T47D (cell line): ENCODE measurements around the gene TEN1.

ENCODE experiments used
- DNase-seq, 2 experiments: peaks; one replicate each; pipeline versions ENCODE4 v3.0.0 to v3.0.0-alpha.2; 2011 to 2012; ENCODE audit warnings: low read depth in 1 of 2, low spot score in 1 of 2
- JUND ChIP-seq: IDR thresholded peaks from 2 replicates; pipeline ENCODE4 v1.6.1; 2012; ENCODE audit warnings: low read depth
- in situ Hi-C: cut with HindIII; loops from 2 replicates; pipeline ENCODE4 v1.10.0; 2016; ENCODE audit warnings: low sequenced_read_pairs, low pct_unique_long_range_greater_than_20kb

TEN1 gene, protein sequence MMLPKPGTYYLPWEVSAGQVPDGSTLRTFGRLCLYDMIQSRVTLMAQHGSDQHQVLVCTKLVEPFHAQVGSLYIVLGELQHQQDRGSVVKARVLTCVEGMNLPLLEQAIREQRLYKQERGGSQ

DNA sequence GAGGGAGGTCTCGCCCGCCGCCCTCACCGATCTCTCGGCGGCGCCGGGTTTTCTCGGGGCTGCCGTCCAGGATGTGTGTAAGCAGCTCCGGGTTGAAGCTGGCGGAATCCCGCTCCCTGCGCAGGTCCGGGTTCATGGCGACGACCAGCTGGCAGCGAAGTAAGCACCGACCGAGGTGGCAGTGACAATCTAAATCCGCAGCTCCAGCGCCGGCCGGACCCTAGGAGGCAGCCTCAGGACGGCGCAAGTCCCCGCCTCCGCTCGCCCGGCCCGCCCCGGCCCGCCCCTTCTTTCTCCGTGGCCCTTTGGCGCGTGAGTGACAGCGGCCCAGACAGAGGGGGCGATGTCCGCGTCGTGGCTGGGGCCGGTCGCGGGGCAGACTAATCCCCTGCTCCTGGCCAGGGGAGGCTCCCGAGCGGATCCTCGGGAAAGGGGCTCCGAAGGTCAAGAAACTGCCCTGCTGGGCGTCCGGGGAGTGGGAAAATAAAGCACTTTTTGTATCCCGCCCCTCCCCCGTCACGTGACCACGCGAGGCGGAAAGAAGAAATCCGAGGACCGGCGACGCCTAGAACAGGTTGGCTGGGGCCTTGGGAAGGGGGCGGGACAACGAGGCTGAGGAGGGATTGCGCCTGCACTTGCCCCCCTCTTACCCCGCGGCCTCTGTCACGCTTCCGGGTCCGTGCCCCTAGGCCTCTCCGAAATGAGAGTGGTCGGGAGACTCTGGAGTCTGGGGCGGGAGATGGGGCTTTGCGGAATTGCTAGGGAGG, at the start of gene TEN1, which contains the start of gene ACOX1:
Gene TEN1, plus strand, starts transcription at position 303 of the 767 bp plus-strand sequence. CDS start 6,953 bp downstream, outside the sequence.
Gene ACOX1, minus strand, starts transcription at position 229 of the 767 bp plus-strand sequence. Its CDS starts 93 bp downstream, at position 136.
- peak; percentile 65 to 99 for DNase-seq
- in situ Hi-C loops: no loop called here
- no peak for TF ChIP-seq JUND

DNA sequence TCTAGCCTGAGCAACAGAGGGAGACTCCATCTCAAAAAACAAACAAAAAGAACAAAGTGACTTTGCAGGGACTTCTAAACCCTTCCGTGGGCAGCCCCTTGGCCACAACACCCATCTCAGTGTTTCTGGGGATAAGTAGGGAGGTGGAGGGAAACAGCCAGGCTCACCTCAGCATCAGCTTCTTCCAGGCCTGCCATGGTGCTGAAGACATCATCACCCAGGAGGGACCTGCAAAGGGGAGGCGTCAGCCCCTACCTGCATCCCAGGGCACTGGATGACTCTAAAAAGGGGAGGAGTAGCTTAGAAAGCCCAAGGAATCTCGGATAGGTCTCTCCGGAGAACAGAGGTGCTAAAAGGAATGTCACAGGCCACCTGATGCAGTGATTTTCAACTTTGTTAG, 48.0 kb upstream of the TEN1 start:
- no peak for DNase-seq
- no peak for TF ChIP-seq JUND
- in situ Hi-C loops: no loop called here

DNA sequence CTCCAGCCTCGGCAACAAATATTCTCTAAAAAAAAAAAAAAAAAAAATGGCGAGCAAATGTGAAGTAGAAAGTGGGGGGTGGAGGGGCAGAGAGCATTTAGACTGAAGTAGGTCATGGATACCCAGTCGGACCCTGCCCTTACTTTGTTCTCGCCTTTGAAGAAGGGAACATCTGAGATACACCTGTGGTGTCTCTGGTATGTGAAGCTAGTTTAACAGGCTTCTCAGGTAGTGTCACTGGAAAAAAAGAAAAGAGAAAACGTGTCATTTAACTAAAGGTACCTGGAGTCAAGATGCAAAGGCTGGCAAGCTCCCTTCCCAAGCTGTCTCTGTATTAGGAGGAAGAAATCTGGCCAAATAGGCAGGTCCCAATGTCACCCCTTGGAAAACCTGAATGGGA, 46.2 kb upstream of the TEN1 start:
- TF ChIP-seq JUND: no peak
- peak in 1 of 2 experiments; percentile 48 for DNase-seq
- in situ Hi-C loops: no loop called here

DNA sequence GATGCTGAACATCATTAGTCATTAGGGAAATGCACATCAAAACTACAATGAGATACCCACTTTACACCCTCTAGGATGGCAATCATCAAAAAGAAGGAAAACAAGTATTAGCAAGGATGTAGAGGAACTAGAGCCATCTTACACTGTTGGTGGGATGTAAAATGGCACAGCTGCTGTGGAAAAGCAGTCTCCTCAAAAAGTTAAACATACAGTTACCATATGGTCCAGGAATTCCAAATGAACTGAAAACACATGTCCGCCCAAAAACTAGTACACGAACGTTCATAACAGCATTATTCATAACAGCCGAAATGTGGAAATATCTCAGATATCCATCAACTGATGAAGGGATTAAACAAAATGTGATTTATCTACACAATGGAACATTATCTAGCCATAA, 45.2 kb upstream of the TEN1 start:
- DNase-seq: no peak
- in situ Hi-C loops: no loop called here

DNA sequence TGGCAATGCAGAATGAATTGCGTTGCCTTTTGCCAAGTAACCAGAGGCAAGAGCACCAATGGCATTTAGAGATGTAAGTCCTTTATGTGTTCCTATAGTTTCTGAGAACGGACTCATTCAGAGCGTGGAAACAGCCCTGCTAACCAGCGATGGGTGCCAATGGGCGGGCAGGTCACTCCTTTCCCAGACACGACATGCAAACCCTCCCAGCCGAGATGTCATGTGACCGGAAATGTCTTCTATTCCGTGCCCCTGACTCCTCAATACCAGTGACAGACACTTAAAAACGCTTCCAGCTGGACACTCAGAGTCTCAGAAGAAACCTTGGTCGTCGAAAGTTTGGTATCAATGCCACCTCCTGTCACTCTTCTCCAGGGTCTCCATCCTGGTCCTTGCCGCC, 41.4 kb upstream of the TEN1 start:
- no peak for TF ChIP-seq JUND
- in situ Hi-C loops: no loop called here

More for the DNA sequence above, 45.2 kb upstream of the TEN1 start:
- no peak for TF ChIP-seq JUND

DNA sequence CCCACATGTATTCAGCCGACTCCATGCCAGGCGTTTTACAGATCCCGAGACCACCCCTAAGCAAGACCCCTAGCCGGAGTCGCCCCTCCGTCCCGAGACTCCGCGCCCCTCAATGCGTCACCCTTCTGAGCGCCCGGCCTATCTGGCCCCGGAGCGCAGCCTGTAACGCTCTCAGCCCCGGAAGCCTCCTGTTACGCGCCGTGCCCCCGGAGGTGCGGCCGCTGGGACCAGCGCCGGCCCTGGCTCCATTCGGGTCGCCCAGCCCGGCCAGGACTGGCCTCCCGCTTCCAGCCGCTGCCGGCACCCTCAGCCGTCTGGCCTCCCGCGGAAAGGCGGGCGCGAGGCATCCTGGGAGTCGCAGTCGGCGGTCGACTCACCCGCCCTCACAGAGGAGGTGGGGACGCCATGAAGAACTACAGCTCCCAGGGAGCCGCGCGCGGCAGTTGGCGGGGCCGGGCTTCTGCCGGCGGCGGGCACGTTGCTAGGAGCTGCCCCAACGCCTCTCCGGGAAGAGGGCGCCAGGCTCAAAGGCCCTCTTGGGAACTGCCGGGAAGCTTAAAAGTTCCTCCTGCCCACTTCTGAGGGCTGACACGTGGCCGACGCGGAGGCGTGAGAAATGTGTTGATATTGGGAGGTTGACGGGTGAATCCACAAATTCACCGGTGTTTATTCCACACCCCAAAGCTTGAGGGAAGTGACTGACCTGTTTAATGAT, 38.2 kb upstream of the TEN1 start, which contains the start of gene FBF1:
Gene FBF1, minus strand, starts transcription at position 316 of the 715 bp plus-strand sequence. CDS start 2,893 bp downstream, outside the sequence.
- TF ChIP-seq JUND: no peak
- DNase-seq: peak; percentile 96 to 98
- in situ Hi-C loops: no loop called here

More for the DNA sequence above, 41.4 kb upstream of the TEN1 start:
- no peak for DNase-seq

DNA sequence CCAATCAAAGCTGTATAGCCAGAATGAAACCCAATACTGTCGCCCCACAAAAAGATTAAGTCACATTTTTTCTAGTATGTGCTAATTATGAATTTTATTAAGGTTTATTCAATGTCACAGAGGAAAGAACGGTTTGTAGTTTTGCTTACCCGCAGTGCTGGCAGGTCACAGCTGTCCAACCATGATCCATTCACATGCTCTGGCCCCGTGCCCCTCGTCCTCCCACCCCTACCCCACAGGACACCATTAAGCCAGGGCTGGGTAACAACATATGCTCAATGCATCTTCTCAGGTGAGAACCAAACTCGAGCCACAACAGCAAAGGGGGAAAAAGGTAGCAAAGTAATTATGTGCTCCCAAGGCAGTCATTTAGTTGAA, 37.6 kb upstream of the TEN1 start:
- in situ Hi-C loops: no loop called here
- no peak for TF ChIP-seq JUND
- no peak for DNase-seq

DNA sequence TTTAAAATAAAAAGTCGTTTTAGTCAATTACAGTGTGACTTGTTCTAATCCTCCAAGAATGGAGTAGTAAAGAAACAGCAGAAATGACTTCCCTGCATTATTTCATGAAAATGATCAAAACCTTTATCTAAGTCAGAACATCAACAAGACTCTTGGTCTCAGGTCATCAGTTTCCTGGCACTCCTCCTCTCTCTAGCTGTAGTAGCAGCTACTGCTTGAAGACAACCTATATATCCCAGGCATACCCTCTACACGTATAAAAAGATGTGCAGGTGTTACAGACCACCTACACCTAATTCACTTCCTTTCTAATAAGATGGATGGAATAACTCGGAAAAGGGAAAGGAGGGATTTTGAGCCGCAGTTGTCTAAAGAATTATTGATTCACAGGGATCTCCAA, 36.6 kb upstream of the TEN1 start:
- no peak for TF ChIP-seq JUND
- in situ Hi-C loops: no loop called here
- DNase-seq: no peak

DNA sequence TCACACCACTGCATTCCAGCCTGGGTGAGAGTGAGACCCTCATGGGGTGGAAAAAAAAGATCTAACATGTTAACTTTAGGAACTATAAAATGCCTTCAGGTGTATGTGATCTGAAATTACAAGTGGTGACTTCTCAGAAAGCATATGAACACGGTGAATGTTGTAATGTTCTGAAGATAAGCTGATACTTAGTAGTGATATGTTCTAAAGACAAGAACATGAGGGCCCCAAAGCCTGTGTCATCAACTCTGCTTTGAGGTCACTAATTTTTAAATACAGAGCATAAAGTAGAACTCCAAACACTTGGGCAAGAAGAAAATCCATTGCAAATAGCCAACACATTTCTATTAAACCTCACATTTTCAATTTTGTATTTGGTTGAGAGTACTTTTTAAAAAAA, 35.5 kb upstream of the TEN1 start:
- in situ Hi-C loops: no loop called here
- TF ChIP-seq JUND: no peak
- DNase-seq: no peak

DNA sequence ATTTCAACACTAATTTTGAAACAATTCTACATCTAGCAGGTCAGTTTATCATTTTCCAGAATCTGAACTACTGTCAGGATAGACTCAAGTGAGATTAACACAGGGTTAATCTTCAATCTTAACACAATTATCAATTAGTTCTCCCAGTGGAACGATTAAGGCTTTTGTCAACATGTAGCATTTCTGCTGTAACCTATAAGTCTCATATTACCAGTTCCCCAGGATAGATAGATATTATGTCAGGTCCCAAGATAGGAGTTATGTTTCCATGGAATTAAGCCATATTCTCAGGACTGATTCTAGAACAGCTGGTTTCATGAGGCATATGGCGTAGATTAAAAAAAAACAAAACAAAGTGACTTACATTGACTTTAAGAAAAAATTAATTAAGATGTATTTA, 33.8 kb upstream of the TEN1 start:
- no peak for DNase-seq
- in situ Hi-C loops: no loop called here
- no peak for TF ChIP-seq JUND

DNA sequence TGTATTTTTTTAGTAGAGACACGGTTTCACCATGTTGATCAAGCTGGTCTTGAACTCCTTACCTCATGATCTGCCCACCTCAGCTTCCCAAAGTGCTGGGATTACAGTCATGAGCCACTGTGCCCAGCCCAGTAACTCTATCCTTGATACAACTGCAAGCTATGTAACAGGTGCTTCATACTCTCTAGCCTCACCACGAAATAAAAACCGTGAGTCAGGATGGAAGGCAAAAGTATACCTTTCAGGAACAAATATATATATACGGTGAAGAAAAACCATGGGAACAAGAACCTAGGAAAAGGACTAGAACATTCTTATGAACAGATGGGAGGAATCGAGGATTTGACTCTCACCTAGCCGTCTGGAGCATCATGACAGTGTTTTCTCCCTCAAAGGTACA, 28.6 kb upstream of the TEN1 start:
- no peak for DNase-seq
- no peak for TF ChIP-seq JUND
- in situ Hi-C loops: no loop called here

DNA sequence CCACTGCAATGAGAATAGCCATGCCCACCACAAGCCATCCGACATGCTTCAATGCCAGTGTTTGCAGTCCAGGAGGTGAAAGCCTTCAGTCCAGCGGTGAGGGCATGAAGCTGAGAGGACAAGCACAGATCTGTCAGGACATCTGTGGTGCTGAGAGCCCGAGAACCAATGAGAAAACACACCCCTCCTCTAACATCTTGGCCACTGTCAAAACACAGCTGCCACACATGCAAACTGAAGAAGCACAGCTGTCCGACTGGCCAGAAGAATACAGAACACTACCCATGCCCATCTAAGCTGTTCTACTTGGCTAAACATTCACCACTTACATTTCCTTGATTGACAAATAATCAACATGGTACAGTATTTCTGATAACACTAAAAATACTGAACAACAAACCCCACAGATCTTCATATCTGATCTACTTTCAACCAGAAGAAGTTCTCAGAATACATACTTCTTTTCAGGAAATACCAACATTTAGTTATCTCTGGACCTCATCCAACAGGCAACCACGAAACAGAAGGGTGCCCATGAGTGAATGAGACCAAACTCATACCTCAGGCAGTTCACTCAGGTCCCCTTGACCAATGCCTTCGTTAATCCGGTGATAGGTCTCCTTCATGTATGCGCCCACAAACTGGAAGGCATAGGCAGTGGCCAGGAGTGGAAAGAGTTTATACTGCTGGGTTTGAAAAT, 28.0 kb upstream of the TEN1 start:
- in situ Hi-C loops: no loop called here
- no peak for TF ChIP-seq JUND
- no peak for DNase-seq
